Ishikawa (cell line): Measurements from ENCODE around the gene RGS14.

Source experiments
- CEBPB ChIP-seq: IDR thresholded peaks from 2 replicates; pipeline ENCODE4 v1.6.1; 2012
- CREB1 ChIP-seq: IDR thresholded peaks from 2 replicates; pipeline ENCODE4 v1.6.1; 2012; ENCODE audit warnings: low read depth
- FOXM1 ChIP-seq: IDR thresholded peaks from 2 replicates; pipeline ENCODE4 v1.6.1; 2012; ENCODE audit warnings: low read depth, borderline replicate concordance
- MAX ChIP-seq: IDR thresholded peaks from 2 replicates; pipeline ENCODE4 v1.6.1; 2012
- NFIC ChIP-seq: IDR thresholded peaks from 2 replicates; pipeline ENCODE4 v1.6.1; 2012
- RAD21 ChIP-seq: IDR thresholded peaks from 2 replicates; pipeline ENCODE4 v1.6.1; 2012; ENCODE audit warnings: low read depth
- TAF1 ChIP-seq: IDR thresholded peaks from 2 replicates; pipeline ENCODE4 v1.6.1; 2012; ENCODE audit warnings: low read depth, mild to moderate bottlenecking
- TCF12 ChIP-seq: IDR thresholded peaks from 2 replicates; pipeline ENCODE4 v1.6.1; 2012; ENCODE audit warnings: low read depth
- TEAD4 ChIP-seq: IDR thresholded peaks from 2 replicates; pipeline ENCODE4 v1.6.1; 2012
- USF1 ChIP-seq: IDR thresholded peaks from 2 replicates; pipeline ENCODE4 v1.6.1; 2012
- YY1 ChIP-seq: IDR thresholded peaks from 2 replicates; pipeline ENCODE4 v1.6.1; 2012; ENCODE audit warnings: low read depth
- ZBTB7A ChIP-seq: IDR thresholded peaks from 2 replicates; pipeline ENCODE4 v1.6.1; 2012; ENCODE audit warnings: low read depth
- TF ChIP-seq, protein P1 (sequence below): IDR thresholded peaks from 2 replicates; pipeline ENCODE4 v1.6.1; 2012; ENCODE audit warnings: low read depth, mild to moderate bottlenecking

GRCh38 chr5:177372910-177373309 lies 15.2 kb downstream of the RGS14 start:
- no peak for TF ChIP-seq TAF1
- no peak for TF ChIP-seq ZBTB7A
- no peak for TF ChIP-seq MAX
- no peak for TF ChIP-seq CEBPB
- no peak for TF ChIP-seq YY1
- no peak for TF ChIP-seq RAD21
- TF ChIP-seq TEAD4, result no peak
- TF ChIP-seq TCF12, result no peak
- no peak for TF ChIP-seq NFIC
- no peak for TF ChIP-seq FOXM1
- TF ChIP-seq, protein P1, sequence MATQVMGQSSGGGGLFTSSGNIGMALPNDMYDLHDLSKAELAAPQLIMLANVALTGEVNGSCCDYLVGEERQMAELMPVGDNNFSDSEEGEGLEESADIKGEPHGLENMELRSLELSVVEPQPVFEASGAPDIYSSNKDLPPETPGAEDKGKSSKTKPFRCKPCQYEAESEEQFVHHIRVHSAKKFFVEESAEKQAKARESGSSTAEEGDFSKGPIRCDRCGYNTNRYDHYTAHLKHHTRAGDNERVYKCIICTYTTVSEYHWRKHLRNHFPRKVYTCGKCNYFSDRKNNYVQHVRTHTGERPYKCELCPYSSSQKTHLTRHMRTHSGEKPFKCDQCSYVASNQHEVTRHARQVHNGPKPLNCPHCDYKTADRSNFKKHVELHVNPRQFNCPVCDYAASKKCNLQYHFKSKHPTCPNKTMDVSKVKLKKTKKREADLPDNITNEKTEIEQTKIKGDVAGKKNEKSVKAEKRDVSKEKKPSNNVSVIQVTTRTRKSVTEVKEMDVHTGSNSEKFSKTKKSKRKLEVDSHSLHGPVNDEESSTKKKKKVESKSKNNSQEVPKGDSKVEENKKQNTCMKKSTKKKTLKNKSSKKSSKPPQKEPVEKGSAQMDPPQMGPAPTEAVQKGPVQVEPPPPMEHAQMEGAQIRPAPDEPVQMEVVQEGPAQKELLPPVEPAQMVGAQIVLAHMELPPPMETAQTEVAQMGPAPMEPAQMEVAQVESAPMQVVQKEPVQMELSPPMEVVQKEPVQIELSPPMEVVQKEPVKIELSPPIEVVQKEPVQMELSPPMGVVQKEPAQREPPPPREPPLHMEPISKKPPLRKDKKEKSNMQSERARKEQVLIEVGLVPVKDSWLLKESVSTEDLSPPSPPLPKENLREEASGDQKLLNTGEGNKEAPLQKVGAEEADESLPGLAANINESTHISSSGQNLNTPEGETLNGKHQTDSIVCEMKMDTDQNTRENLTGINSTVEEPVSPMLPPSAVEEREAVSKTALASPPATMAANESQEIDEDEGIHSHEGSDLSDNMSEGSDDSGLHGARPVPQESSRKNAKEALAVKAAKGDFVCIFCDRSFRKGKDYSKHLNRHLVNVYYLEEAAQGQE, result no peak
- TF ChIP-seq USF1, result no peak
- TF ChIP-seq CREB1, result no peak
